HL-60 (cell line): ENCODE results near the gene FHDC1.

Experiments used
- DNase-seq, 2 experiments: peaks; one replicate each; pipeline ENCODE4 v3.0.0-alpha.2; 2010 to 2020; ENCODE audit warnings: low read depth in 1 of 2, low spot score in 1 of 2
- H3K27ac ChIP-seq: fragments of 250-450 bp; sonication (Bioruptor Pico); replicated peaks from 2 replicates; pipeline ENCODE4 v1.5.1; 2020; ENCODE audit warnings: mild to moderate bottlenecking, moderate library complexity
- H3K27me3 ChIP-seq: fragments of 250-450 bp; sonication (Bioruptor Pico); 2 replicates; pipeline ENCODE4 v1.5.1; 2021; ENCODE audit warnings: mild to moderate bottlenecking, moderate library complexity; ENCODE audit not compliant: insufficient read depth, poor library complexity, severe bottlenecking
- H3K4me3 ChIP-seq: replicated peaks from 2 replicates; pipeline ENCODE4 v1.5.1; 2011; ENCODE audit warnings: mild to moderate bottlenecking, control low read depth, low read length; ENCODE audit not compliant: insufficient read depth
- CTCF ChIP-seq: IDR thresholded peaks from one replicate; pipeline ENCODE4 v1.5.1; 2011; ENCODE audit warnings: low read length, control low read depth, inconsistent platforms; ENCODE audit not compliant: insufficient read depth
- GABPA ChIP-seq: IDR thresholded peaks from 2 replicates; pipeline ENCODE4 v1.6.1; 2012; ENCODE audit warnings: low read depth
- POLR2AphosphoS5 ChIP-seq: IDR thresholded peaks from 2 replicates; pipeline ENCODE4 v1.6.1; 2012; ENCODE audit warnings: low read depth
- REST ChIP-seq: IDR thresholded peaks from 2 replicates; pipeline ENCODE4 v1.6.1; 2012; ENCODE audit warnings: low read depth; ENCODE audit not compliant: insufficient replicate concordance
- SPI1 ChIP-seq: IDR thresholded peaks from 2 replicates; pipeline ENCODE4 v1.6.1; 2012; ENCODE audit warnings: low read depth, mild to moderate bottlenecking, borderline replicate concordance

FHDC1 gene

DNA sequence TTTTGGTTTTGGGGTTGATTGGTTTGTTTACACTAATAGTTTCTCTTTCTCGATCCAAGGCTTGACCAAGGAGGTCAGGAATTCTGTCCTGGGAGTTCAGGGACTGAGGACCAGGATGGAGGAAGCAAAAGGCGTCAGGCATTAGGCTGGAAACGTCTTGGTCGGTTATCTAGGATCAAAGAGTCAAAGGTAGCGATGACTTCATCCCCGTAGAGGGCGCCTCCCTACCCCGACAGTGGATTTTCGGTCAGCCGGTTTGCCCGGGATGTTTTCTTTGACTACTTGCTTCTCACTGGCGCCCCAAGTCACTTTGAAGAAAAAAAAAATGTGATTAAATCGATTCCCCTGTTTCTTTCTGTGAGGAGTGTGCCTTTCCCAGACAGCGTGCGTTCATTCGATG, 980 bp upstream of the FHDC1 start:
- TF ChIP-seq CTCF (no peak), SPI1 (no peak), REST (no peak), GABPA (no peak), POLR2AphosphoS5 (no peak)
- no peak overlapping the region for H3K27ac ChIP-seq
- peaks cover 36% of the 10 kb centered on the region for H3K27me3 ChIP-seq
- no peak overlapping the region for H3K4me3 ChIP-seq
- peak in 1 of 2 experiments; percentile 44 for DNase-seq

GRCh38 chr4:152936446-152937335, 568 bp downstream of the FHDC1 start:
- DNase-seq, result peak in 1 of 2 experiments; percentile 12
- peak overlapping the region; percentile 62 for H3K4me3 ChIP-seq
- H3K27me3 ChIP-seq, result peaks cover 36% of the 10 kb centered on the region
- no peak for TF ChIP-seq REST
- TF ChIP-seq POLR2AphosphoS5, result no peak
- TF ChIP-seq SPI1, result no peak
- no peak for TF ChIP-seq CTCF
- no peak for TF ChIP-seq GABPA
- H3K27ac ChIP-seq, result no peak overlapping the region

- H3K4me3 ChIP-seq, result peak overlapping the region; percentile 62
- peaks cover 36% of the 10 kb centered on the region for H3K27me3 ChIP-seq
- no peak overlapping the region for H3K27ac ChIP-seq
- TF ChIP-seq POLR2AphosphoS5 (no peak), SPI1 (no peak), CTCF (no peak), REST (no peak), GABPA (no peak)
- DNase-seq, result peak in 1 of 2 experiments; percentile 18
Measured at GRCh38 chr4:152937336-152938236, 1.5 kb downstream of the FHDC1 start.
